ENCODE data around the gene KCNMA1. TPM values are rescaled to one million over a fixed set of nuclear protein-coding genes. Genes with fewer than 3 reads are reported as not detected.

Gene KCNMA1
- total RNA-seq, 1 experiment from 2014 or later = 23.3 TPM

DNA sequence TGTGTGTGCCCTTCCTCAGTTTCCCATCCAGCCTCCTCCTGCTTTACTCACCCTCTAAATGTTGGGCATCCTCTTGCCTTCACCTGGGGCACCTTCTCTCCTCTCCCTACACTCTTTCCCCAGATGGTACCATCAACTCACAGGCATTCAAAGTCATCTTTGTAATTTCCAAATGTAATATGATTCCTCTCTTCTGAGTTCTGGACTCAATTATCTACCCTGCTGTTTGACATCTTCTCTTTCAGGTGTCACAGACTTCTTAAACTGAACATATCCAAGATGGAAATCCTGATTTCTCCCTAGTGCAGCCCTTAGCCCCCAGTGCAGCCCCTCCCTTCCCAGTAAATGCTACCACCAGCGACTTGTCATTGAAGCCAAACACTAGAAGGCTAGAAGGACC, 422.8 kb downstream of the KCNMA1 start:
- no peak for DNase-seq (ENCODE audit: low read depth)

DNA sequence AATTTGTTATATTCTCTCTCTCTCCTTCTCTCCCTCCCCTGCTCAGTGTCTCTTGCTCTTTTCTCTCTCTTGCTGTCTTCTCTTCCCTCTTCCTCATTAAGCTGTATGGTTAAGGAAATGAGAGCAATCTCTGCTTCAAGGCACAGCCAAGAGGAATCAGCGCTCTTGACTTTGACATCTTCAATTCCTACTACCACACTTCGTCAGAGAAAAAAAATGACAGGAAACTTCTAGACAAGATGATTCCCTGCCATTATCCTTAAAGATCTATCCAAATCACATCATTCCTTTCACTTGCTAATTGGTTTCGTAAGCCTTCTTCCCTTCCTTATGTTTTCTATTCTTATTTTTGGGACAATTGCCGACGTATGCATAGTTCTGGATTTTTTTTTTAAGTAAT, 425.0 kb downstream of the KCNMA1 start:
- no peak for DNase-seq (ENCODE audit: low read depth)

DNA sequence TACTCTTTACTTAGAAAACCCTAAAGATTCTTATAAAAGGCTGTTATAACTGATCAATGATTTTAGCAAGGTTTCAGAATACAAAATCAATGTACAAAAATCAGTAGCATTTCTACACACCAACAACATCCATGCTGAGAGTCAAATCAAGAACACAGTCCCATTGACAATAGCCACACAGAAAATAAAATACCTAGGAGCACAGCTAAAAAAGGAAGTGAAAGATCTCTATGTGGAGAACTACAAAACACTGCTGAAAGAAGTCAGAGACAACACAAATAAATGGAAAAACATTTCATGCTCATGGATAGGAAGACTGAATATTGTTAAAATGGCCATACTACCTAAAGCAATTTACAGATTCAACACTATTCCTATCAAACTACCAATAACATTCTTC, 427.0 kb downstream of the KCNMA1 start:
- no peak for DNase-seq (ENCODE audit: low read depth)

DNA sequence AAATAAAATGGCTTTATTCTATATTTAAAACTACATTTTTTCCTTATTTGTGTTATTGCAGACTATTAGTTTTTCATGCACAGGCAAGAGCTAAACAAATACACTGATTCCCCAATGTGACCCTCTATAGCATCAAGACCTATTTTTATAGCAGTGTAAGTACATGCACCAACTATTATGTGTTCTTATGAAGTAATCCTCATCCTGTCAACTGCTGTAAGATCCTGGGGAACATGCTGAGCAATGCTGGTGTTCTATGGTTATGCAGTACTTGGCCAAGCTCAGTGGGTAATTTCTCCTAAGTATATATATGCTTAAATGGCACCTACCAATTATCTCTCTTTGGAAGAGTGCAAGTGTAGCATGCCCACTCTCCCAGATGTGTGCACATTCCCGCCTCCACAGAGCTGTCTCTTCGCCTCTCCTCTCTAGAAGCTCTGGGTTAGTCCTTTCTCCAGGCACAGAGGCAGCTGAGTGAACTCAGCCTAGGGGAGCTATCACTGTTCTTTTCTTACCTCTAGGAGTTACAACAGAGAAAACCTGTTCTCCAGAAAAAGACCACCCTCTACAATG, 428.8 kb downstream of the KCNMA1 start:
- DNase-seq (ENCODE audit: low read depth) = no peak

DNA sequence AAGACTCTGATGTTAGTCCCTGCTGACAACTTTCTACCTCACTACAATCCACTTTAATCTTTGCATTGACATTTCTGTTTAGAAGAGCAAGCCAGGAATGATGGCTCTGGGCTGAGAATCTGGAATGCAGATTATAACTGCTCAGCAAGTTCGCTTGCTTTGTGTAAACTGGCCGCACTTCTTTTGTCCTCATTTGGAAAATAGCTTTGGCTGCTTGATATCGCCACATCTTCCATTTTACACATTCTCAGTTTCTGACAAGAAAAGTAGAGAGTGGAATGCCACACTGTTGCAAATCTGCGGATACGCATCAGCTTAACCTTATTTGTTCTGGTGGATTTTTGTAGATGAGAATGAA, 429.8 kb downstream of the KCNMA1 start:
- DNase-seq (ENCODE audit: low read depth) = no peak

DNA sequence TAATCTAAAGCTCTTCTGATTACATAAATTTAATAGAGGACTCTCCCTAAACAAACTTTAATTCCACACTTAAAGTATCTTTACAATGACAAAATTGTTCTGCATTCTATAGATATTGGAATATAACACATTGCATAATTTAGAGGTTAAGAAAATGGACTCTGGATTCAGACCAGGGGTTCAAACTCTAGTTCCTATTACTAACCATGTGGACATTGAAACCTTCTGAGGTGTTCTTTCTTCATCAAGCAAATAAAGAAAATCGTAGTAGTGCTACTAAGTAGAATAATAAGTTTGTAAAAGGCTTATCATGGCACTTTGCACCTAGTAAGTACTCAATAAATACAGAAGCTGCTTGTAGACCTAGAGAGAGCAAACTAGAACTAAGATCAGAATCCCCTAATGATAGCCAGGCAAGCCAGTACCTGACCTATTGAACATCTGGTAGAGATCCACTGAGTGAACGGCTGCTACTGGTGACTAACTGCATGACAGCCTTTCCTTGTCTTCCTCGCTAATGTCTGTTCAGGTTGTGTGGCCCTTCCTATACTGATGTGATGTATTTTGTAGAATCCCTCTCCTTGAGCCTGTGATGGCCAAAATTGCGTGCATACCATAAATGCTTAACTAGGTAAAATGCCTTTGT, 430.3 kb downstream of the KCNMA1 start:
- DNase-seq (ENCODE audit: low read depth) = no peak

DNA sequence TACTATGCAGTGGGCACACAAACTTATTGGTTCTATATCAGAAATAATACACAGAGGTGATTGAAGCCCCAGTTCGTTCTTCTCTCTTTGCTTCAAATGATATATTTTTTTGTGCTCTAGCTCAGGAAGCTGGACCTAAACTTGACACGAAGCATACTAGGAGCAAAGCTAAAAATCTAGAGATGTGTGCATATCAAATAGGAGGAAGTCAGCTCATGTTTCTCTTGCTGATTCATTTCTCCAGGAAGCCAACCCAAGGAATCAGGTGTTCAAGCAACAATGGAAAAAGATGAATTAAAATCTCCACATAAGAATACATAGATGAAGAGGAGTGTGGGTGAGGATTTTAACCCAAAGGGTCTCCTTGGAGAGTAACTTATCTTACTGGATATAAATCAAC, 432.5 kb downstream of the KCNMA1 start:
- no peak for DNase-seq (ENCODE audit: low read depth)

DNA sequence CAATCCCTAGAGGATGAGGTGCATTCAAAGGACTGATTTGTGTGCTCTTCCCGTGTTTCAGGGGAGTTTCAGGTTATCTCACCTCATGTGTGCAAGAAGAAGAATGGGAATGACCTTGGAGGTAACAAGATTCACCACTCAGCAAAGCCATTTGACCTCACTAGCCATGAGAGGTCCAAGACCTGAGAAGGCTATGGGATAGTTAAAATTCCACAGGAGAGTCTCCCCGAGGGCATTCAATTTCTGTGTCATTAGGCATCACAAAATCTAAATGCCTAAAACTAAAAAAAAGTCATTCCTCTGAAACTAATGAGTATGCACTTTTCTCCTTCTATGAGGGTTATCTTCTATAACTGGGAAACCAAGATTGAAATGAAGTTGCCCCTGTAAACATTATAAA, 433.4 kb downstream of the KCNMA1 start:
- DNase-seq (ENCODE audit: low read depth) = peak; percentile 86

DNA sequence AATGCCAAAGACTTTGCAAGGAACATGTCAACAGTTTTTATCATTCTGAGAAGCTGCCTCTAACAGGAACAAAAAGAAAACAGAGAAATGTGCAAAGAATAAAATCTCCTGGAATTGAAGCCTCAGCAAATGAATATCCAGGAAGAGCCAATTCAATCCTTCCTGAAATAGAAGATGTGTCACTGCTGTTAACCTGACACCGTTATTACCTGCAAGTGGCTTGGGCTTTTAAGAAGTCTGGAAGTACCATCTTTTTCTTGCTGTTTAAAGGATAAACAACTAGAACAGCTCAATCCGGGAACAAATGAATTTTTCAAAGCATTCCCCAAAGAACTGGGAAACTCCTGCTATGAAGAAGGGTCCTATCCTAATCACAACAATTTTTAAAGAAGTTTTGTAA, 434.8 kb downstream of the KCNMA1 start:
- no peak for DNase-seq (ENCODE audit: low read depth)

DNA sequence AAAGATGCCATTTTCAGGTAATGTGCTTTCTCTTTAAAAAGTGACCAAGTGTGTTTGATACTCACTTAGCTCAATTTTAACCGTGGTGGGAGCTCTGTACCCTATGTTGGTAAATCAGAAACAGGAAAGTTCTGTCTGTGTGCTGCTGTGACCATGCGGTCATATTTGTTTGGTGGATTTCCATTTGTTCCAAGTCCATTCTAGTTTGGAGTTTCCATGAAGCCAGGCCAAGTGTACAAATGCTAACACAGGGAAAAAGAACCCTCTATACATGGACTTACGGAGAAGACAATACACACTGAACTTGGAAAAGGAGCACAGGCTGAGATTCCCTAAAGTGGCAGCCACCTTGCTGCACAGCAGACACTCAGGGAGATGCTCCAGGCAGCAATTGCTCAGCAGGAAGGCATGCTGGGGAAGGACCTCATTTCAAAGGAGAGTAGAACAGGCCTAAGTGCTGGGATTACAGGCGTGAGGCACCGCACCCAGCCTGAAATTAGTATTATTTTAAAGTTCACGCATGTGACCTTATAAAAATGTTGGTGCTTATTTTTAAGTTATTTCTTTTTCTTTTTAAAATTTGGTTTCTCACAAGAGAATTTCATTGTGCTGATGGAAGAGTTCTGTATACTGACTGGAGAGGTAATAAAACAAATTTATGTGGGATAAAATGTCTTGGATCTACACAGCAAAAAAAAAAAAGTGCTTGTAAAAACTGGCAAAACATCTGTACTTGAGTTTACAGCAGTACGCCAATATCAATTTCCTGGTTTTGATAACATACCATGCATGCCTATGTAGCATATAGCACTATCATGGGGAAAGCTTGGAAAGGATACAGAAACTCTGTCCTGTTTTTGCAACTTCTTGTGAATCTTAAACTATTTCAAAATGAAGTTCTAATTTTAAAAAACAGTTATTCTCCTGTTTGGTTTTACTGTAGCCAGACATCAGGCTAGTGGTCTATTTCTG, 436.2 kb downstream of the KCNMA1 start:
- DNase-seq (ENCODE audit: low read depth) = no peak

DNA sequence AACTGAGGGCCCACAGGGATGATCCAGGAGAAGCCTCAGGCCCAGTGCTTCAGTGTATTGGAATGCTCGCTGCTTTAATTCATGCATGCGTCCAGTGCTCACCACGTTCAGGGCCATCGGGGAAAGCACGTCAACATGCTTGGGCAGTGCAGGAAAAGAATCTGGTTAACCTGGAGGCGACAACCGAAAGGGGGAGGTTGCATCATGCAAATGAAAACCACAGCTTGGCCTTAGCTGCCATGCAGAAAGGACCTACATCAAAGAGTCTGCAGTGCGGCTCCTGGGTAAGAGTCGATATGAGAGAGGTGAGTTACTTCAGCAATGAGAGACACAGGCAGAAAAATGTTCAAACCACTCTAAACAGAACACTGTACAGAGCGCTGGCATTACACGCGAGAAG, 440.1 kb downstream of the KCNMA1 start:
- no peak for DNase-seq (ENCODE audit: low read depth)

DNA sequence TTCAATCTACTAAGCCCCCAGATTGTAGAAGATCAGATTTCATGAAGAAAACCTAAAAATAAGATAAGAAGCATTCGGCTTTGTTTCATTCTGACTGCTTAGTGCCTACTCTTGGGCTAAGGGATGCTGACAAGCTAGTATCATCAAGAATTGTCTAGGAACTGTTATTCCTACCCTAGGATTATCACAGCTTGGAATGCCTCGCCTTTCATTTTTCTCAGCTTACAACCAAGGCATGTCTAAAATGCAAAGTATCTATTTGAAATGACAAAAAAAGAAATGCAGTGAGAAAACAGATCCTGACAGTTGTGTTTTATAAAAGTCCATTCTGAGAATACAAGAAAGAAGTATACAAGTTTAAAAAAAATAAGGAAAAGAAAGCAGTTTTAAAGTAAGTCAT, 441.0 kb downstream of the KCNMA1 start:
- DNase-seq (ENCODE audit: low read depth) = no peak

DNA sequence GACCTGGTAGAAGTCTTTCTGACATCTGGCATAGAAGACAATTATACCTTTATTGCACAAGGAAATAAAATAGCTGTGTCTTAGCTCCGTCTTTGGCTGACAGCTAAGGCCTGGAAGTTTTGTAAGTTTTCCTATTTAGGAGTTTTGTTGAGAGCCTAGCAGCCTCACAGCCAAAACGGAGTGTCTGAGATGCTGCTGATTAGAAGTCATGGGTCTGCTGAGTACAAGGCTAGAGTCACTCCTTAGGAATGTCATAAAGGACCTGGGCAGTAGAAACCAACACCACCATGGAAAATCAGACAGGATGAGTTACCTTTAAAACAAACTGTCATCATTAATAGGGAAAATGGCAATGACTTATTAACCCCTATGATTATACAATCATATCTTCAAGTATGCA, 442.5 kb downstream of the KCNMA1 start:
- peak; percentile 97 for DNase-seq (ENCODE audit: low read depth)

DNA sequence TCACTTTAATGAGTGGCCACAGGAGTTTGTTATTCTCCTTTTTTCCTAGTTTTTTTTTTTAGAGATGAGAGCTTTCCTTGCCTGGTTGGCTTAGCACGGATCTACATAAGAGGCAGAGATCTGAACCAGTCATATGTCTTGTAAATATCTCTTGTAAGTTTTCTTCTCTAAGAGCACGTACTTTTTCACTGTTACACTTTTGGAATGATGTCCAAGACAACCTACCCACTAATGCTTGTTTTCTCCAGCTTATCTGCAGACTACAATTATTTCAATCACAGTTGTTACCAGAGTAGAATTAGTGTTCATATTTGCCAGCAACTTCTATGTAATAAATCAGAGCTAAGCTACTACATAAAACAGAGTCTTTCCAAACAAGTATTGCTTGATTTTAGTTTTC, 444.6 kb downstream of the KCNMA1 start:
- DNase-seq (ENCODE audit: low read depth) = no peak

DNA sequence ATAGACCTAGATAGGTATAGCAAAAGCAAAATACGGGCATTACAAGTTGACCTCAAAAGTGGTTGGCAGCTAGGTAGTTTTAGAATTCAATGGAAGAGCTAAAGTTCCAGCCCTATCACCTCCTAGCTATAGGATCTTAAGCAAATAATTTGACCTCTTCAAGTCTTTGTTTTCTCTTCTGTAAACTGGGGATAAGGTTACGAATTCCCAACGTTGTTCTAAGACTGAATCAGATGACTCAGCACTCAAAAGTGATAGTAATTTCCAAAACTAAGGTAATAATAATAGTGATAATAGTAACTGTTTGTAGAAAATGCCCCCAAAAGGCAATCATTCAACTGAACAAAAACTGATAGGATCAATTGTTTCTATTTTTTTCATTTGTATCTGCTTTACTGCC, 445.2 kb downstream of the KCNMA1 start:
- DNase-seq (ENCODE audit: low read depth) = peak; percentile 19

DNA sequence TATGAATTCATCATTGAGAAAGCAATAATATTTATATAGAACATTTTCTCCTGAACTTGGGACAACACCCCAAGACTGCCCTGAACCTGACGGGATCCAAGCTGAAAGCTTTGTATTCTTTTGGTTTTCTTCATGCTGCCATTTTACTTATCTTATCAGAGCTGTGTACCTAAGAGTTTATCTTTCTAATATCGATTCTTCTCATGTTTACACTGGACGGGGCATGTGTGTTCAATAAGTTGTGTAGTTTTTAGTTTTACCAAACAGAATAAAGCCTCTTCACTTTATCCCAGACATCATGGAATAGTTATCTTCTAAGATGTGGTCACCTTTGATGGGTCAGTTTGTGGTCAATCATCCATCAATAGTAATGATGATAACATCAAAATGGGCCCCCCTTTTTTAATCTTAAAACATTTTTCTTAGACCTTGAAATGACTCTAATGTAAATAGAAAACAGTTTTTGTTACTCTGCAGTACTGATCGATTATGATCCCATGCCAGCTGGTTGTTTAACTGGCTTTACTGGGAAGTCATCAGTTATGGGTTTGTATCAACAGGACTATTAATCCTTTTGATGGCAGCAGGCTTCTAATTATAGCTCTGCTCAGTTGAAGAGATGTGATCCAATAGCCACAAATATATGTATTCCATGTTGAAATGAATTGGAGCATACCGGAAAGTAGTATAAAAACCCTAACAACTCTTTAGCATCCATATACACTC, 446.1 kb downstream of the KCNMA1 start:
- DNase-seq (ENCODE audit: low read depth) = no peak

DNA sequence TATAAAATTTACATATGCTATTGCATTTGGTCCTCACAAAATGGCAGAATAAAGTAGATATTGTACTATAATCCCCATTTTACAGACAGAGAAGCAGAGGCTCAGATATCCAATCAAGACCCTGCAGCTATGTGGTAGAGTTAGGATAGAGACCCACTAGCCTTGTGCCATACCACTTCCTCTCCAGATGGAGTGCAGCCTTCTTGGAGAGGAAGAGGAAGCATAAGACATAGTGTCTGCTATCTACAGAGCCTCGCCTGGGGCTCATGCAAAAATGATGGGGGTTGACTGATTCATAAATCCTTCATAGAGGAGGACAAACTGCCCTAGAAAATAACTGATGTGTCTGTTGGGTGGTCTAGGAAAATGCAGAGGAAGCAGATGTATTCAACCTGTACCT, 447.3 kb downstream of the KCNMA1 start:
- no peak for DNase-seq (ENCODE audit: low read depth)

DNA sequence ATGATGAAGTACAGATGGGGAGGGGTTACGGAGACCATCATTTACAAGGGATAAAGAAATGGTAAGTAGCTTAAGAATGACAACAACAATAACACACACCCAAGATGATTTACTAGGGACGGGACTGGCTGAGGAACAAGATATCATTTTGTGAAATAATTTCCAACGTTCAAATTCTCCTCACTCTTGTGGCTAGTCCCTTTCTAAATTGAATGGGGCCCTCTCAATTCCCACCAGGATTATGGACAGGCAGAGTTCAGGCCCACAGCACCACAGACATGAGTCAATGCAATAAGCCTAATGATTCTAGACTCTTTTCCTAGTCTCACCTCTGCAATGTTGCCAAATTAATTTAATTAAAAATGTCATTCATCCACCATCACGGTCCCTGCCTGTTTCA, 448.1 kb downstream of the KCNMA1 start:
- DNase-seq (ENCODE audit: low read depth) = no peak

DNA sequence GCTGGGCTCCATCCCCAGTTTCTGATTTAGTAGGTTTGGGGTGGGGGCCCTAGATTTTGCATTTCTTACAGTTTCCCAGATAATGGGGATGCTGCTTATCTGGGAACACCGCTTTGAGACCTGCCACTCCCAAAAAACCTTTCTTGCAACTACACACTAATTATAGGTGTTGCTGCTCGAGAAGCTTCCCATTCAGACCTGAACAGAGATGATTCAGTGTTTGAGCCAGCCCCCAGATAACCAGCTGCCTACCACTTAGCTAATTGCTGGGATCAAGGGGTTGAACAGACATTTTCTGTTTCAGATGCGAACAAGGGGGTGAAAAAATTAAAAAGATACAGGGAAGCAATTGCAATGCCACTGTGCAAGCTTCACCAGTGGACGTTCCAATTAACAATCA, 448.5 kb downstream of the KCNMA1 start:
- no peak for DNase-seq (ENCODE audit: low read depth)

DNA sequence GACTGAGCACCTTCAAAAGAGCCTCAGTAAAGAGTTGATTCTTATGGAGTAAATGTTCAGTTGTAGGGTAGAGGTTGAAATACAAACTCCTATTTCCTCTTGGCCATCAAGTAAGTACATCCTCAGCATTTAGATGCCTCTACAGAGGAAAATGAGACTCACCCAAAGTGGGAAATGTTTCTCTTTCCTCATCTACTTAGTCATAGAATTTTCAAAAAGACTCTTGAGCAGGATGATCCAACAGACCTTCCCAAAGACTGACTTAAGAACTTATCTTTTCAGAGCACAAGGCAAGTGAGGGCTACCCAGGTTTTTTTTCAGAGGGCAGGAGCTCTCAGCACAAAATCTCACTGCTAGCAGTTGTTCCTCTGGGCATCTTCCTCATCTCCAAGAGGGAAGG, 449.1 kb downstream of the KCNMA1 start:
- peak; percentile 55 for DNase-seq (ENCODE audit: low read depth)

DNA sequence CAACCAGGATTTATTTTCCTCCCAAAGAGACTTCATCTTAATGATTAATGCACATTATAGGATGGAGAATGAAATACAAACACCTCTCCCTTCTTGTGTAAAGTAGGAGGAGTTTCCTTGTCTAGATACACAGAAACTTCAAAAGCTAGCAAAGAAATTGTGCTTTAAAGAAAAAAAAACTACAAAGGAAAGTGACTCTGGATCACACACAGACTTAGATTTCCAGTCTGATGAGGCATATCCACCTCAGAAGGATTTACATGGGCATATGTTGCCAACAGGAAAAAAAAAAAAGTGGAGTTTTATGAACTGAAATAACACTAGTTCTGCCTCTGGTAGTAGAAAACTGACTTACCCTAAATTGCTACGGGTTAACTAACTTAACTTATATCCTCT, 449.6 kb downstream of the KCNMA1 start:
- DNase-seq (ENCODE audit: low read depth) = peak; percentile 54

DNA sequence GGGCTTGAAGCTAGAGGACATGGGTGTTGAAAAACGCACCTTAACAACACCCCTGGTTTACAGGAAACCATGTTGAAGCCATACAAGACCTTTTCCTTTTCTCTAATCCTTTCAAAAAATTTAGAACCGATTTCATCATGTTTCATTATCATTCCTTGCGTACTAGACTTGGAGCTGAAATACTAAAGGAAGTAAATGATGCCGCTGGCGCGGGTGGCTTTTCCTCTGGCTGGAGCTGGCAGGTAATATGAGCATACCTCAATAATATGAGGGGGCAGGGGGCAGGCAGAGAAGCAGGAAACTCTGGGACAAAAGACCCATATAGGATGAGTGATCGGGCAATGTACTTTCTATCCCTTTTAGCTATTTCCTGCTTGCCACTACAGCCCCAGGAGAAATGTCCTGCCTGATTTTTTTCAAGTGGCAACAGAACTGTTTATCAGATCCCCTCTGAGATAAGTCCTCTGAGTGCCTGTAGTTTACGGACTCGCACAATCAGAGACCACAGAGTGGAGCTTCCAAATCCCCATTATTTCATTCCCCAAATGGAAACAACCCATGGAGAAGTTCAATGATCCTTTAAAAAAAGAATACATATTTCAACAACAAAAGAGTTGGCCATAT, 450.1 kb downstream of the KCNMA1 start:
- DNase-seq (ENCODE audit: low read depth) = peak; percentile 78
